ENCODE measurements around the gene STIM1. TPM values are rescaled to one million over a fixed set of nuclear protein-coding genes. Genes with fewer than 3 reads are reported as not detected.

Gene STIM1
- total RNA-seq, 1 experiment from 2014 or later = 28.3 TPM

GRCh38 chr11:3832816-3833215 is 22.6 kb upstream of the STIM1 start:
- CTCF ChIA-PET = no interaction called here
- TF ChIP-seq EZH2 (IDR thresholded peaks at IDR 0.05; ENCODE audit: low read depth) = no peak
- TF ChIP-seq CTCF (conservative IDR thresholded peaks at IDR 0.05) = no peak
- no peak for DNase-seq
- no peaks in the 10 kb centered on the region for H3K9me3 ChIP-seq (ENCODE audit: insufficient read depth, low read depth)
- no peaks in the 10 kb centered on the region for H4K20me1 ChIP-seq (ENCODE audit: insufficient read depth)
- no peak overlapping the region for H3K4me2 ChIP-seq
- no peak overlapping the region for H2AFZ ChIP-seq
- H3K36me3 ChIP-seq (ENCODE audit: low read depth) = no peaks in the 10 kb centered on the region
- no peaks in the 10 kb centered on the region for H3K9me2 ChIP-seq (ENCODE audit: insufficient read depth)
- no peak overlapping the region for H3K4me3 ChIP-seq
- H3K27ac ChIP-seq = no peak overlapping the region
- intact Hi-C loops (cut with micrococcal nuclease; ENCODE audit: unreplicated experiment) = no loop called here
- no TSS peak for BruUV-seq (replicated peaks)
- POLR2A ChIA-PET (ENCODE audit: unreplicated experiment) = no interaction called here
- no peaks in the 10 kb centered on the region for H3K4me1 ChIP-seq (replicated peaks; ENCODE audit: insufficient read depth)
- H3K79me2 ChIP-seq (ENCODE audit: low read depth) = peaks cover 17% of the 10 kb centered on the region; the same call in 1 of the 2 replicates
- H3F3A ChIP-seq (ENCODE audit: insufficient read depth, low read depth) = no peaks in the 10 kb centered on the region
- H3K27me3 ChIP-seq (ENCODE audit: insufficient read depth, low read depth) = no peaks in the 10 kb centered on the region

GRCh38 chr11:3833449-3833848 is 22.0 kb upstream of the STIM1 start:
- Histone ChIP-seq H3K36me3 (ENCODE audit: low read depth) (no peaks in the 10 kb centered on the region), H2AFZ (no peak overlapping the region), H3K9me2 (ENCODE audit: insufficient read depth) (no peaks in the 10 kb centered on the region), H3K4me1 (replicated peaks; ENCODE audit: insufficient read depth) (no peaks in the 10 kb centered on the region), H3K9me3 (ENCODE audit: insufficient read depth, low read depth) (no peaks in the 10 kb centered on the region), H3K4me2 (no peak overlapping the region), H3F3A (ENCODE audit: insufficient read depth, low read depth) (no peaks in the 10 kb centered on the region), H3K79me2 (ENCODE audit: low read depth) (peaks cover 23% of the 10 kb centered on the region), H3K27me3 (ENCODE audit: insufficient read depth, low read depth) (no peaks in the 10 kb centered on the region), H3K27ac (no peak overlapping the region), H4K20me1 (ENCODE audit: insufficient read depth) (no peaks in the 10 kb centered on the region), H3K4me3 (no peak overlapping the region)
- intact Hi-C loops (cut with micrococcal nuclease; ENCODE audit: unreplicated experiment) = no loop called here
- DNase-seq = no peak
- TF ChIP-seq CTCF (conservative IDR thresholded peaks at IDR 0.05) (no peak), EZH2 (IDR thresholded peaks at IDR 0.05; ENCODE audit: low read depth) (no peak)
- POLR2A ChIA-PET (ENCODE audit: unreplicated experiment) = no interaction called here
- CTCF ChIA-PET = no interaction called here
- no TSS peak for BruUV-seq (replicated peaks)

- H4K20me1 ChIP-seq (ENCODE audit: insufficient read depth) = no peaks in the 10 kb centered on the region
- no TSS peak for BruUV-seq (replicated peaks)
- no peaks in the 10 kb centered on the region for H3K9me2 ChIP-seq (ENCODE audit: insufficient read depth)
- no peaks in the 10 kb centered on the region for H3F3A ChIP-seq (ENCODE audit: insufficient read depth, low read depth)
- ChIA-PET POLR2A (ENCODE audit: unreplicated experiment) (no interaction called here), CTCF (no interaction called here)
- DNase-seq = no peak
- peaks cover 29% of the 10 kb centered on the region for H3K79me2 ChIP-seq (ENCODE audit: low read depth)
- H3K36me3 ChIP-seq (ENCODE audit: low read depth) = no peaks in the 10 kb centered on the region
- TF ChIP-seq EZH2 (IDR thresholded peaks at IDR 0.05; ENCODE audit: low read depth) = no peak
- TF ChIP-seq CTCF (conservative IDR thresholded peaks at IDR 0.05) = no peak
- intact Hi-C loops (cut with micrococcal nuclease; ENCODE audit: unreplicated experiment) = no loop called here
- H3K4me3 ChIP-seq = no peak overlapping the region
- no peak overlapping the region for H2AFZ ChIP-seq
- no peak overlapping the region for H3K4me2 ChIP-seq
- no peaks in the 10 kb centered on the region for H3K4me1 ChIP-seq (replicated peaks; ENCODE audit: insufficient read depth)
- no peak overlapping the region for H3K27ac ChIP-seq
- H3K27me3 ChIP-seq (ENCODE audit: insufficient read depth, low read depth) = no peaks in the 10 kb centered on the region
- H3K9me3 ChIP-seq (ENCODE audit: insufficient read depth, low read depth) = no peaks in the 10 kb centered on the region
These were observed 21.2 kb upstream of the STIM1 start for GRCh38 chr11:3834349-3834663.
